ENCODE data around the gene PCGF2.

PCGF2 gene

DNA sequence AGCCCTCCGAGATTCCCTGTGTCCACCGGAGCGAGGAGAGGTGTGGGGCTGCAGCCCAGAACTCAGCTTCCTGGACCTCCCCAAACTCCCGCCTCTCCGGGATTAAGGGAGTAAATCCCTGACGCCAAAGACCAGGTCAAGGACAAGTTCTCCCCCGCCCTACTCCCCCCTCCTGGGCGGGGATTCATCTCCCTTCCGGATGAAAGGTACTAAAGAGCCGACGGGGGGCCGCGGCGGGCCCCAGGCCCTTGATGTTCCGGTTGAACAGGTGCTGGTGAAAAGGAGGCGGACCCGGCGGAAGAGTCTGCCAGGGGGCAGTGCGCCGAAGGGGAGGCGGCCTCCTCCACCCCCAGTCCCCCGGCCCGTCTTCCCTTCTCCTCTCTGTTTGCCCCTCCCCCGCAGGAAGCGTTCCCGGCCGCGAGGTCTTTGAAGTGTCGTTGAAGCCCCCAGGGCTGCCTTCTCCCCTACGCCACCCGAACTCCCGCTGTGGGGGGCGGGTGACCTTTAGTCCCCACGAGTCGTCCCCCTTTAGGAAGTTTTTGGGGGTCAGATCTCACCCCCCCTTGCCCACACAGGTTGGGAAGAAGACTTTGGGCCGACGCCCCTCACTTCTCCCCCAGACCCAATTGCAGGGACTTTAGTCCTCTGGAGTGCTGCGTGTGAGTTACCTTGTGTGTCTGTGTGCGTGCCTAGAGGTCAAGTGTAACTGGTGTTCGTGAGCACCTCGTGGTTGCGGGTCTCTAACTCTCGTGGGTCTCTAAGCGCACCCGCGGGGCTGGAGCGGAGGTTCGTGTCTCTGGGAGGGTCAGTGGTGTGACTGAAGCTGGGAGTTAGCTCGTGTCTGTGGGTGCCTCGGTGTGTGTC is 44.2 kb downstream of the PCGF2 start:
- no peak for DNase-seq (ENCODE audit: low read depth in 2 of 2)

- DNase-seq (ENCODE audit: low read depth in 2 of 2), result no peak
These were observed 45.0 kb downstream of the PCGF2 start for GRCh38 chr17:38702916-38703741.

DNA sequence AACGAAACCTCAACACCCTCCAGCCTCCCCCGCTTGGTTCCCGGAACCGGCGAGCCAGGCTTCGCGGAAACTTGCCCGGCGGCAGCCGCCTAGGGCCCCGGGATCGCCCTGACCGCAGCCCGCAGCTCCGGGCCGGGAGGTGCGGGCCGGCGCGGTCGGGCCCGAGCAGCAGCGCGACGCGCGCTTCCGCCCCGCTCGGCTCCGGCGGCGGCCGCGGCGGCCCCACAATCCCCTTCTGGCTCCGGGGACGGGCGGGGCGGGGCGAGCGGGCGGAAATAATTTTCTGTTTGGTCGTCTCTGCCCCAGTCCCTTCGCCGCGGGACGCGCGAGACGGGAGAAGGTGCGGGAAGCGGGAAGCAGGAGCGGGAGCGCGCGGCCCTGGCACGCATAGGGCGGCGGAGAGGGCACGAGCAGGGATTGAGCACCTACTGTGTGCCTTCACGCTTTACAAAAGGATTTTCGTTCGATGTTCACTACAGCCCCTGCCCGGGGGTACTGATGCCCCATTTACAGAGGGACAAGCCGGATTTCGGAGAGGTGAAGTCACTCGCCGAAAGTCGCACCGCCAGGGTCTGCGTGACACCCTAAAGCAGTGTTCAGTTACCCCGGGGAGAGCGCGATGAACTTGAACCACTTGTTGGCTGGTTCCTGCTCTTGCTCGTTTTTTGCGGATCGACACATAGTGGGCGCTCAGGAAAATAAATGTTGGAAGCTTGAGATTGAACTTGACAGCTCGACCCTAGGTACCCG is 45.8 kb downstream of the PCGF2 start:
- DNase-seq (ENCODE audit: low read depth in 2 of 2), result peak; percentile 62 to 72

DNA sequence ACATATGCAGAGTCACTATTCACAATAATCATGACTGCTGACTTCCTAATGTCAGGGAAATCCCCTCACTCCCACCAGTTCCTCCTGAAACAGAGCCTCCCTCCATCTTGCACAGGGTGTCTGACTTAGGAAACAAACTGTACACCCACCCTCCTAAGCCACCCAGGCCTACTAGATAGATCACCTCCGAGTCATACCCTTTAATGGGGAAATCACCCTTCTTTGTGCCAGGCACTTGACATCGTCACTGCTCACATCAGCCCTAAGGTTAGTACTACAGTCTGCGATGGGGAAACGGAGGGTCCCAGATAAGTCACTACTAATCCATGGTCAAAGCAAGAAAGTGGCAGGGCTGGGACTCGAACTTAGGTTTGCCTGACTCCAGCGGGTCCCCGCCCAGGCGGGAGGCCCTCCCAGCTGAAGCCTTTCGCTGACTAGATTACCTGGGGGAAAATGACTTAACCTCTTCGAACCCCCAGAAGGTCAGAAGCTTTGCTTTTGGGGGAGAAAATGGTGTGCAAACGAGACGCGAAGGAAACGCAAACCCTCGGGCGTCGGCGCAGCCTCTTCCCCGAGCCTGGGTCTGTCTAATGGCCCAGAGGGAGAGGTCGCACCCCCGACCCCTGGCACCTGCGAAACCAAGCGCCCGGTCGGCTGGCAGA is 46.5 kb downstream of the PCGF2 start:
- DNase-seq (ENCODE audit: low read depth in 2 of 2), result no peak

DNA sequence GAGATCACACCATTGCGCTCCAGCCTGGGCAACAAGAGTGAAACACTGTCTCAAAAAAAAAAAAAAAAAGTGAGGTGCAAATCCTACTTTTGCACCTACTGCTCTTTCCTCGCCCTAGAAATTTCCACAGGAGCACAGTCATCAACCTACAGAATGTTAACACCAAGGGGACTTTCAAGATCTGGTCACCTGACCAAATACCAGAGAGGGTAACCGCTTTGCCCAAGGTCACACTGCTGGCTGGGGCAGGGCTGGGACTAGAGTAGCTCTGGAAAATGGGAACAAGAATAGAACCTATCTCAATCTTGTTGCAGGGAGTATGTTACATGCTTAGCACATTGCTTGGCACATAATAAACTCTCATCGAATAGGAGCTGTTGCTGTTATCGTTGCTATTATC is 49.4 kb downstream of the PCGF2 start:
- no peak for DNase-seq (ENCODE audit: low read depth in 2 of 2)

GRCh38 chr17:38697061-38697820 is 50.9 kb downstream of the PCGF2 start:
- DNase-seq (ENCODE audit: low read depth in 2 of 2), result no peak

GRCh38 chr17:38693700-38694329 is 54.3 kb downstream of the PCGF2 start:
- DNase-seq (ENCODE audit: low read depth in 2 of 2), result no peak

DNA sequence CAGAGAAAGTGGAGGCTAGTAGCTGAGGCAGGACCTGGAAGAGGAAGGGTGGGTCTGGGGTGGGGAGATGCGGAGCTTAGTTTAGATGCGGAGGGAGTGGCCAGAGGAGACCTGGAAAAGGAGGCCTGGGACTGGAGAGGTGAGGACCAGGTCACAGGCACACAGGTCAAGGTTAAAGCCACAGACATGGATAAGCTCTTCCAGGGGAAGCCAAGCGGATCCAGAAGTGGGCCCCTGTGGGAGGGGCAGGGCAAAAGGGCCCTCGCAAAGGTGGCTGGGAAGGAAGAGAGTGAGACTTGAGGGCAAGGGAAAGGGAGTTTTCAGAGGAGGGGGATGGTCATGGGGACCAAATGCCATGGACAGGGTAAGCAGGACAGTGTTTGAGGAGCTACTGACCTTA is 57.0 kb downstream of the PCGF2 start:
- no peak for DNase-seq (ENCODE audit: low read depth in 2 of 2)

GRCh38 chr17:38690386-38690785 is 57.8 kb downstream of the PCGF2 start:
- no peak for DNase-seq (ENCODE audit: low read depth in 2 of 2)

GRCh38 chr17:38687286-38687685 is 60.9 kb downstream of the PCGF2 start:
- no peak for DNase-seq (ENCODE audit: low read depth in 2 of 2)

- DNase-seq (ENCODE audit: low read depth in 2 of 2), result no peak
These were observed 62.6 kb downstream of the PCGF2 start for GRCh38 chr17:38685491-38685890.

All from fibroblast of skin of left quadriceps (primary cell).